ENCODE data around the gene SHANK3.

Gene SHANK3

DNA sequence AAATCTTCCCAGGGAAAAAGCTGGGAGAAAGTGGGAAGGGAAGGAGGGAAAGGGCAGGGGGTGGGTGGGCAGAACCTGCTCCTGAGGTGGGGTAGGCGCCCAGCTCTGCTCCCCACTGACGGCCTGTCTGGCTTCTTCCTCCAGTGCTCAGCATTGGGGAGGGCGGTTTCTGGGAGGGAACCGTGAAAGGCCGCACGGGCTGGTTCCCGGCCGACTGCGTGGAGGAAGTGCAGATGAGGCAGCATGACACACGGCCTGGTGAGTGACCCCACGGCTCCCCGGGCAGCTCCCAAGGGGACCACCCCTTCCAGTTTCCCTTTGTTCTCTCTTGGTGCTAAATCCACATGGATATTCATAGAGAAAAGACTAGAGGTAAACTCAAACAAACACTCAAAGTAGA, 25.9 kb downstream of the SHANK3 start:
- no peak for DNase-seq (ENCODE audit: low read depth in 1 of 2, low spot score in 1 of 2)

- DNase-seq (ENCODE audit: low read depth in 1 of 2, low spot score in 1 of 2), result no peak
Measured at GRCh38 chr22:50699001-50699755, 26.6 kb downstream of the SHANK3 start.

DNA sequence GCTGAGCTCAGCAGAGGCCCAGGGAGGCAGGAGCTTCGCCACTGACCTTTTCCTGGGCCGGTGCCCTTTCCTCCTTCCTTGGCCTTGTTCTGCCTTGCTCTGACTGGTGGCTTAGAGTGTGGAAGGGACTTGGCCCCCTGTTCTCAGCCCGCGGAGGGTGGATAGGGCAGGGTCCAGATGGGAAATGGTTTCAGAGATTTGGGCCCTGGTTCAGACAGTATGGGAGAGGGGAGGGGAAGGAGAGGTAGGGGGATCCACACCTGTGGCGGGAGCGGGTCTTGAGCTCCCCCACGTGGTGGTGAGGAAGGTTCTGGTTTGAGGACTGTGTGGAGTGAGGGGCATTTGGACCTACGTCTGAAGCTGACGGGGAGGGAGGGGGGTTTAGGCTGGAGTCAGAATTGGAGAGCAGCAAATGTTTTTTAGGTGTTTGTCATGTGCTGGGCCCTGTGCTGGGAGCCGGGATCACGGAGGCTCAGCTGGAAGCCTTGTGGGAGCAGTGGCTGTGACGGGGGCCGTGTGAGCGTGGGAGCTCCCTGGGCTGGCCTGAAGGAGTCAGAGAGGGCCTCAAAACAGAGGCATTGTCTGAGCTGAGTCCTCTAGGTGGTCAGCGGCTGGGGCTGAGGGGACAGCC, 27.2 kb downstream of the SHANK3 start:
- DNase-seq (ENCODE audit: low read depth in 1 of 2, low spot score in 1 of 2), result no peak

DNA sequence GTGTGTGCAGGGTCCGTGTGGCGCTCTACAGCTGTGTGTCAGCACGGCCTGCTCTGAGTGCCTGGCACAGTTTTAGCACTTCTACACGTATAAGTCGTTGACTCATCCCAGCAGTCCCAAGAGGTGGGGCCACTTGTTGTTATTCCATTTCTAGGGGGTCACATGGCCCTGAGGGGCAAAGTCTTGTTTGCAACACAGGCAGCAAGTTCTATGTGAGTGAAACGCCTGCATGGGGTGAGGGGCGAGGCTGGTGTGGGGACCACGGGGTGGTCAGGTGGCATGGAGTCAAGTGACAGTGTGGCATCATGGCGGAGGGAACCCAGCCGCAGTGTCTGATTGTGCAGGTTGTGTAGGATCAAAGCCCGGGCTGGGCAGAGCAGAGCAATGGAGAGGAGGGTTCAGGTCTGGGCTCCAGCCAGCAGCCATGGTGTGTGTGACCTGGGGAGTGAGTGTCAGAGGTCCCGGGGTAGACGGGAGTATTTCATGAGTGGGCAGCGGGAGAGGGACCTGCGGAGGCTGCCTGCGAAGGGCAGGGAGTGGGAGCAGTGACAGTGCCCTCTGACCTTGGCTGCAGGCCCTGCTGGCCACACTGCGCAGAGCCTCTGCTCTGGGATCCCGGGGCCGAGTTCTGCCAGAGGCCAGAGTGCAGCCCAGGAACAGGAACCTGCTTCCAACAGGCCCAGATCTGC, 27.9 kb downstream of the SHANK3 start:
- no peak for DNase-seq (ENCODE audit: low read depth in 1 of 2, low spot score in 1 of 2)

DNA sequence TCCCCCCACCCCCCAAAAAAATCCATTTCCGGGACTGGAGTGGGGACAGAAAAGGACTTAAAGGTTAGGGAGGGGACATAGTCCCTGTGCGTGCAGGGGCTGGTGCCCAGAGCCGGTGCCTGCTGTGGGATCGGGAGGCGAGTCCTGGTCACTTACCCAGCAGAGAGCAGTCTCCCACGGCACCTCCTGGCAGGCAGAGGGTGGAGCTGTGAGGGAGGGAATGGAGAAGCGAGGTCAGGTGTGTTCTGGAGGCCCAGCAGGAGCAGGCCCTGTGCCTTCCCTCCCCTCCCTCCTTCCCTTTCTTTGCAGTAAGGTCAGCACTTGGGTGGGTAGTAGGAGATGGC, 28.4 kb downstream of the SHANK3 start:
- no peak for DNase-seq (ENCODE audit: low read depth in 1 of 2, low spot score in 1 of 2)

GRCh38 chr22:50701428-50702154, 29.0 kb downstream of the SHANK3 start:
- no peak for DNase-seq (ENCODE audit: low read depth in 1 of 2, low spot score in 1 of 2)

DNA sequence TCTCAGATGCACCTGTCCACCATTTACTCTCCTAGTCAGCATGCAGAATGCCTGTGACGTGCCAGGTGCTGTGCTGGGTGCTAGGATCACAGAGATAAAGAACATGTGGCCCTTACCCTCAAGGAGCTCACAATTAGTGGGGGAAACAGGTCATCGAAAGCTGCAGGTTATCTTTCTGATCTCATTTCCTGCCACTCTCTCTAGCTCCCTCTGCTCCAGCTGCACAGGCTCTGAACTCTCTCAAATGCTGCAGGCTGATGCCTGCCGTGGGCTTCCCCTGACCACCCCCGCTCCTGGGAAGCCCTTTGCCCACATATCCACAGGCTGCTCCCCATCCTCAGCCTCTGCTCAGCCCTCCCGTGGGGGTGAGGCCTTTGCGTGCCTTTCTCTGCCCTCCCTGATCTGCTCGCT, 29.6 kb downstream of the SHANK3 start:
- DNase-seq (ENCODE audit: low read depth in 1 of 2, low spot score in 1 of 2), result no peak

GRCh38 chr22:50702821-50703725, 30.4 kb downstream of the SHANK3 start:
- no peak for DNase-seq (ENCODE audit: low read depth in 1 of 2, low spot score in 1 of 2)

GRCh38 chr22:50703726-50704509, 31.3 kb downstream of the SHANK3 start:
- DNase-seq (ENCODE audit: low read depth in 1 of 2, low spot score in 1 of 2), result no peak

DNA sequence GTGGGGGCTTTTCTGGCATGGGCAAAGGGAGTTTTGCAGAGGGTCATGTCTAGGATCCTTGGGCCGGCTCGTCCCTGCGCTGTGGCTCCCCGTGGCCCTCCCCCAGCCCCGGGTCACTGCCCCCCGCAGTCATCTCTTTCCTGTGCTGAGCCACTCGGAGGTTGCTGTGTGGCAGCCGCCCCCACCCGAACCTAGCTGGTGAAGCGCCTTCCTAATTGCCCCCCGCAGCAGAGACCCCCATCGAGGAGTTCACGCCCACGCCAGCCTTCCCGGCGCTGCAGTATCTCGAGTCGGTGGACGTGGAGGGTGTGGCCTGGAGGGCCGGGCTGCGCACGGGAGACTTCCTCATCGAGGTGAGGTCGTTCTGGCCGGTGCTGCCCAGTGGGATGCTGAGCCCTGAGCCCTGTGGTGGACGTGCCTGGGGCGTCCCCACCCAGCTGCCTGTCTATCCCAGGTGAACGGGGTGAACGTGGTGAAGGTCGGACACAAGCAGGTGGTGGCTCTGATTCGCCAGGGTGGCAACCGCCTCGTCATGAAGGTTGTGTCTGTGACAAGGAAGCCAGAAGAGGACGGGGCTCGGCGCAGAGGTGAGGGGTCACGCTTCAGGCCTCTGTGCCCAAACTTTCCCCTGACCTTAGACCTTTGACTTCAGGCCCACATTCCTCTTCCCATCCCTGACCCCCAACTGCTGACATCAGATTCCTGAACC, 32.0 kb downstream of the SHANK3 start:
- no peak for DNase-seq (ENCODE audit: low read depth in 1 of 2, low spot score in 1 of 2)

DNA sequence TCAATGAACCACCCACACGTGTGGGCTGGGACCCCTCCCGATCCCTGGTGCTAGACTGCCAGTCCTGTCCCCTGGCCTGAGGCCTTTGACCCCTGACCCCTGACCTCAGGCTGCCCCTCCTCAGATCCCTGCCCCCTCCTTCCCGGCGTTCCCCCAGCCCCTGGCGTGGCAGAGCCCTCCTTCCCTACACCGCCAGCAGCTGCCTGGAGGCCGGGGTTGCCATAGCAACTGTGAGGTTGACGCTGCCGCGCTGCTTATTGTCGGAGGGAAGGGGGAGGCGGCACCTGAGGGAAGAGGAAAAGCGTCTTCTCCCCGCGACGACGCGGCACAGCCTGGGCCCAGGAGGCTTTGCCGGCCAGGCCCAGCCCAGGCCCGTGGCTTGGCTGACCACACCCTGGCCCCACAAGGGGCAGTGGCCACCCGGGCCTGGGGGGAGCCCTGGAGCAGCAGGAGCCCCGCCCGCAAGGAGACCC, 32.6 kb downstream of the SHANK3 start:
- DNase-seq (ENCODE audit: low read depth in 1 of 2, low spot score in 1 of 2), result no peak

GRCh38 chr22:50705851-50706351, 33.3 kb downstream of the SHANK3 start:
- DNase-seq (ENCODE audit: low read depth in 1 of 2, low spot score in 1 of 2), result no peak

- DNase-seq (ENCODE audit: low read depth in 1 of 2, low spot score in 1 of 2), result no peak
Measured at GRCh38 chr22:50706481-50707125, 34.0 kb downstream of the SHANK3 start.

GRCh38 chr22:50708474-50708873, 35.9 kb downstream of the SHANK3 start:
- no peak for DNase-seq (ENCODE audit: low read depth in 1 of 2, low spot score in 1 of 2)

DNA sequence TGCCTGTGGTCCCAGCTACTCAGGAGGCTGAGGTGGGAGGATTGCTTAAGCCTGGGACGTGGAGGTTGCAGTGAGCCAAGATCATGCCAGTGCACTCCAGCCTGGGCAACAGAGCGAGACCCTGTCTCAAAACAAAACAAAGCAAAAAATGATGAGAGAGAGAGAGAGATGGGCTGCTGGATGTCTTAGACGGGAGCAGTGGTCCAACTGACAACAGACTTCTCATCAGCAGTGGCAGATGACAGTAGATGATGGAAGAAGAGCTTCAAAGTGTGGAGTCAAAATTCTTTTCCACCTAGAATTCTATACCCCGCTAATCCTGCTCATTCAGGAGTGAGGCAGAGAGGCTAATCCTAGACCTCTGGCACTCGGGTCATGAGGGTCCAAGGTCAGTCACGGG, 36.4 kb downstream of the SHANK3 start:
- no peak for DNase-seq (ENCODE audit: low read depth in 1 of 2, low spot score in 1 of 2)

- DNase-seq (ENCODE audit: low read depth in 1 of 2, low spot score in 1 of 2), result no peak
Measured at GRCh38 chr22:50710221-50710620, 37.6 kb downstream of the SHANK3 start.

GRCh38 chr22:50710886-50711285, 38.3 kb downstream of the SHANK3 start:
- no peak for DNase-seq (ENCODE audit: low read depth in 1 of 2, low spot score in 1 of 2)
